D721Med (cell line): ENCODE results near the gene DCN.

Experiments
- DNase-seq: peaks from one replicate; pipeline ENCODE4 v3.0.0; 2011; ENCODE audit warnings: low spot score; ENCODE audit not compliant: insufficient read length
- FAIRE-seq: peaks from 2 replicates; lab custom pipeline; 2011; peaks lifted over from hg19 to GRCh38; lab: Jason Lieb, UNC
- TF ChIP-seq, protein P1 (sequence below): IDR thresholded peaks from 2 replicates; pipeline ENCODE4 v1.5.1; 2012; ENCODE audit warnings: mild to moderate bottlenecking, control low read depth; ENCODE audit not compliant: insufficient read depth; ENCODE audit errors: missing control alignments

DCN gene

DNA sequence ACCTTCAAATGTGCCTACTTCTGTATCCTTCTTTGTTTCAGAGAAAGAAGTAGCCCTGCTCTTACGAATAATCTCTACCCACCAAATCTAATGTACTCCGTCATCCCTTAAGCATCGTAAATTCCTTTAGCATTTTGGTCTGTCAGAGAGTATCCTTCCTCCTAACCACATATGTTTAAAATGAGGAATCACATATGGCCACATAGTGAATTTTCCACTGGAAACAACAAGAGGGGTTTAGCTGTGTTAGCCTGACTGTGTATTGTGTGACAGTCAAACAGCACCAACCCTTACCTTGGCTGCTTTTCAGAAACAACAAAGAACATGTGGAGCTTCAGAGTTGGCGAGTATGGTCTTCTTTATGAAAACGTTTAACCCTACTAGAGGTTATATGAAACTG, 76.8 kb downstream of the DCN start:
- FAIRE-seq (no peak), DNase-seq (no peak)
- TF ChIP-seq, protein P1, sequence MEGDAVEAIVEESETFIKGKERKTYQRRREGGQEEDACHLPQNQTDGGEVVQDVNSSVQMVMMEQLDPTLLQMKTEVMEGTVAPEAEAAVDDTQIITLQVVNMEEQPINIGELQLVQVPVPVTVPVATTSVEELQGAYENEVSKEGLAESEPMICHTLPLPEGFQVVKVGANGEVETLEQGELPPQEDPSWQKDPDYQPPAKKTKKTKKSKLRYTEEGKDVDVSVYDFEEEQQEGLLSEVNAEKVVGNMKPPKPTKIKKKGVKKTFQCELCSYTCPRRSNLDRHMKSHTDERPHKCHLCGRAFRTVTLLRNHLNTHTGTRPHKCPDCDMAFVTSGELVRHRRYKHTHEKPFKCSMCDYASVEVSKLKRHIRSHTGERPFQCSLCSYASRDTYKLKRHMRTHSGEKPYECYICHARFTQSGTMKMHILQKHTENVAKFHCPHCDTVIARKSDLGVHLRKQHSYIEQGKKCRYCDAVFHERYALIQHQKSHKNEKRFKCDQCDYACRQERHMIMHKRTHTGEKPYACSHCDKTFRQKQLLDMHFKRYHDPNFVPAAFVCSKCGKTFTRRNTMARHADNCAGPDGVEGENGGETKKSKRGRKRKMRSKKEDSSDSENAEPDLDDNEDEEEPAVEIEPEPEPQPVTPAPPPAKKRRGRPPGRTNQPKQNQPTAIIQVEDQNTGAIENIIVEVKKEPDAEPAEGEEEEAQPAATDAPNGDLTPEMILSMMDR: no peak

DNA sequence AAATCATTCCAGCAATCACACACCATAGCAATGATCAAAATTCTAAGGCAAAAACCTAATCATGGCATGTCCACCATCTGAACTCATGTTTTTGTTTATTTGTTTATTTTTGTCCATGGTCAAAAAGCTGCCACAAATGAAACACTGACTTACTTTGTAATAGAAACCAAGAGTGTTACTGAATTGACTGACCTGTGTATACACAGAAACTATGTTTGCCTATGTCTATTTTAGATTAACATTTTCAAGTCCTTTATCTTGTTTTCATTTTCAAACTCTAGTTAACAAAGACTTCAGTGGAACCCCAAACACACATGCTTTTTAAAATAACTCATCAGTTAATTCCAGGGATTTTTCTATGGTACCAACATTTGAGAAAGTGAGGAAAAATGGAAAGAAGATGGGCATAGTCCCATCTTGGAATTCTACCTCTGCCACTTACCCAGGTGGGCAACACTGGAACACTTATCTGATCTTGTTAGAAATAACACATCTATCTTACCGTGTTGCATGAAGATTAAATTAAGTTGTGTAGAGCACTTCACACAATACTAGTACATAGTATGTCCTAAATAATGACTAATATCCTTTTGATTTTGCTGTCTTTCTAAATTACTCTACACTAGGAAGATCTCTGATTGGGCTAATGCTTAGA, 77.7 kb downstream of the DCN start:
- TF ChIP-seq, protein P1: no peak
- DNase-seq: no peak
- peak; percentile 63 for FAIRE-seq

DNA sequence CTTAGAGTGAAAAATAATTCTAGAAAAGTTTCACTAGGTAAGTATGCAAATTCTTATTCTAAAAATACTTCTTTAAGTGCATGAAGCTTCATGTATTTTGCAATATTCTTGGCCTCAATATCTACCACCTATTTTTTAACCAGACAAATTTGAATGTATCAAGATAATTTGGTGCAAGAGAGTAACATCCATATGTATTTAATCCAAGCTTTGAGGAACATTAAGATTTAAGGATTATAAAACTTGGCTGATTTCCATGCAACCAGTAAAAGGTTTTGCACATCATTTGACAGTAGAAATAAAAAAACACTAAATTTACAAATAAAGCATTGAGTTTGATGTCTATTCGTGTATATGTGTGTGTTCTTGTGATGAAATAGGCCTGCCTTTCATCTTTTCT, 79.0 kb downstream of the DCN start:
- peak; percentile 86 for FAIRE-seq
- no peak for DNase-seq
- TF ChIP-seq, protein P1: no peak

DNA sequence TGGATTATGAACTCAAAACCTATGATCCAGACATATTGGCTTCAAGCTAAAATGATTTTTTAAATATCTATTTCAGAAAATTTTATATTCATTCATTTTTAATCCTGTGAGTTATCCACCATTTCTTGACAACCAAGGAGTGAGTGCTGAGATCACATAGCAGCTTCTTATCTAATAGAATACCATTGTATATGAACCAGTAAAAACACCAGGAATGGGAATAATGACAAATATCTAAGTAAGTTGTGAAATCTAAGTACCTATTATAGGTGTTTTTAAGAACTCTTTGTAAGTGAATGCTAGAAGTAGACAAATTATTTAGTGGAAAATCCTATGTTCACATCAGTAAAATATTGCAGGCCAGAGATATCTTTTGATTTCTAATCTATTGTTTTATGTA, 79.5 kb downstream of the DCN start:
- TF ChIP-seq, protein P1: no peak
- no peak for FAIRE-seq
- no peak for DNase-seq

DNA sequence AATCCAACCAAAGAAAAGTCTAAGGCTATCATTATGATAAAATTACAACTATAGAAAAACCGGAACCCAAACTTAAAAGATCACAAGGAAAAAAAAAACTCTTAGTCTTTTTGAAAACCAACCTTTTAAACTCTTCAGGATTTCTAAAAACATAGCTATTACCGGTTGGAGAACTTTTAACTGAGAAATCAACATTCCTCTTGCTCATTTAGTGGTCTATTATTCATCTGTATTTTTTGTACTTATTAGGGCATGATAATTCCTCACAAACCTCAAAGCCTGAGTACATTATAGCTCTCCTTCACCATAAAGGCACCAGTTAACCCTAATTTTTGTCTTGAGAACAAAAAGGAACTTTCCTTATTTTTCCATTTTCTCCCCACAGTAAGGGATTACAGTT, 81.7 kb downstream of the DCN start:
- DNase-seq: no peak
- FAIRE-seq: no peak
- TF ChIP-seq, protein P1: no peak

DNA sequence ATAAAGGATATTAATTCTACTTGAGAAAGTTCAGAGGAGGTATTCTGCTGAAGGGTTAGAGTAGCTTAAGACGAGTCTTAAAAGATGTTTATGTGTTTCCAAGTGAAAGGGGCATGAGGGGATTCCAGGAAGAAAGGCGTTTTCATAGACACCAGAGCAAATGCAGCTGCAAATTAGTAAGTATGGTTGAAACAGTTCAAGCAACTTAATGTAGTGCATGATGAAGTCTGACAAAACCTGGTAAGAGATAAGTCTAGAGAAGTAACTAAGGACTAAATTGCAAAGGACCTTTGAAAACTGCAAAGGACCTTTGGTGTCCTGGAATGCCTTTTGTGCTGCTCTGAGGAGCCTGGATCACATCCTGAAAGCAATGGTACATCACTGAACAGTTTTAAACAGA, 82.8 kb downstream of the DCN start:
- FAIRE-seq: no peak
- no peak for DNase-seq
- TF ChIP-seq, protein P1: no peak

DNA sequence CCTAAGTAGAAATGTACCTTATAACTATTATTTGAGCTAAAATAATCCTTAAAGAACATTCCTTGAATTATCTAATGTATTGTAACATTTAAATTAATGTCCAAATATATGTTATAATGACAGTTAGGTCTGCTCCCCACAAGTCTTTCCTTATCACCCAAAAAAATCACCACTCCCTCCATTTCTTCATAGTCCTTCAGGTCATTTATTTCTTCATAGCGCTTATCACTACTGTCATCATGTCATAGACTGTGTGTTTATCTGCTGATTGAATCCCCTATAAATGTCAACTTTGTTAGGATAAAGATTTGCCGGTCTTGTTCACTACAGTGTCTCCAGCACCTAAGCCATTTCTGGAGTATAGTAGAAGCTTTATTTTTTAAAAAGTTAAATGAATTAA, 83.3 kb downstream of the DCN start:
- TF ChIP-seq, protein P1: no peak
- FAIRE-seq (no peak), DNase-seq (no peak)
